ENCODE measurements around the gene PTRH1.

PTRH1 gene

DNA sequence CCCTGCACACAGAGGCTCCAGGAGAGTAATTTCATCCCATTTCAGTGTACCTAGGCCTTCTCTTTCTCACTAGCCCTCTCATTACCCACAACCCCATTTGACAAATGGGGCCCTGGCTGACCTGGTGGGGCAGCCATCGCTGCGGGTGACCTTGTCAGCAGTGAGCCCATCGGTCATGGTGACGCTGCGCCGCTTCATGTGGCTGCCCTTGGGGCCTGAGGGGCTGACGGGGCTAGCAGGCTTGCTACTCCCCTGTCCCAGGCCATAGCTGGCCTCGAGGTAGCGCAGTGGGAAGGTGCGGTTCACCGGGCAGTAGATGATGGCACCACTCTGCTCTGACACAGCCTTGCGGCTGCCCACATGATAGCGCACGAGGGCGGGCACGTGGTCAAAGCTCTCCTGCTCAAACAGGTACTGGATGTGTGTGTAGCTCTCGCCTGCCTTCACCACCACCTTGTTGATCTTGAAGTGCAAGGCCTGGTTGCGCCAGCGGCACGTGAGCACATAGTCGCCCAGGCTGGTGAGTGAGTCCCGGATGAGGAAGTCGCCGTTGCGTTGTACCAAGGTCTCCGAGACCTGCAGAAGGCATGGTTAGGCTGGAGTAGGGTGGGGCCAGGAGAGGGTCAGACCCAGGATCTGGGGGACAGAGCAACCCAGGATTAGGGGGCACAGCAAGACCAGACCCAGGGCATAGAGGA, 33.8 kb upstream of the PTRH1 start:
- Mint-ChIP-seq H3K27me3 (no peaks in the 10 kb centered on the region), H3K4me3 (no peak overlapping the region), H3K9me3 (ENCODE audit: low read depth) (no peaks in the 10 kb centered on the region), H3K36me3 (peaks cover 5% of the 10 kb centered on the region), H3K4me1 (ENCODE audit: low read depth) (peaks cover 30% of the 10 kb centered on the region), H3K27ac (no peak overlapping the region)

DNA sequence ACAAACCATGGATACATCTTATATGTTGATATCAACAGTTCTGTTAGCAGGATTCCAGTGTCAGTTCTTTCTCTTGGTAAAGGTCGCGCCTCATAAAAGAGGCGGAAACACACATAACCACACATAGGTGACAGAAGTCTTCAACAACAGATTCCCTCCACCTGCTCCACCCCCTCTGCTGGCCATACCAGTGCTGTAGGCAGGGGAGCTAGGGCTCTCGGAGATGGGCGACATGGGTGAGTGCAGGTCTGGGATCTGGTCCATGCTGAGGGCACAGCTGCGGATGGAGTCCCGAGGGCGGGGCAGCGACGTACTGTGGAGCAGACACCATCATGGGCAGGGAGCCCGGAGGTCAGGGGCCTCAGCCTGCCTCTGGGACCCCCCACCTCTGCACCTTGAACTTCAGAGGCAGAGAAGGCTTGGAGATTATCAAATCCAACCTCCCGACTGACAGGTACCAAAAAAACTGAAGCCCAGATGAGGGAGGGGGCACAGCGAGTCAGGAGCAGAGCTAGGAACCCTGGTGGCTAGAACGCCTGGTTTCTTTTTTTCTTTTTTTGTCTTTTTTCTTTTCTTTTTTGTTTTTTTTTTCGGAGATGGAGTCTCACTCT, 31.6 kb upstream of the PTRH1 start:
- H3K27me3 Mint-ChIP-seq, result no peaks in the 10 kb centered on the region
- peaks cover 5% of the 10 kb centered on the region for H3K36me3 Mint-ChIP-seq
- H3K9me3 Mint-ChIP-seq (ENCODE audit: low read depth), result no peaks in the 10 kb centered on the region
- peaks cover 30% of the 10 kb centered on the region for H3K4me1 Mint-ChIP-seq (ENCODE audit: low read depth)
- peak overlapping the region; percentile 68 for H3K27ac Mint-ChIP-seq
- H3K4me3 Mint-ChIP-seq, result peak overlapping the region; percentile 61

DNA sequence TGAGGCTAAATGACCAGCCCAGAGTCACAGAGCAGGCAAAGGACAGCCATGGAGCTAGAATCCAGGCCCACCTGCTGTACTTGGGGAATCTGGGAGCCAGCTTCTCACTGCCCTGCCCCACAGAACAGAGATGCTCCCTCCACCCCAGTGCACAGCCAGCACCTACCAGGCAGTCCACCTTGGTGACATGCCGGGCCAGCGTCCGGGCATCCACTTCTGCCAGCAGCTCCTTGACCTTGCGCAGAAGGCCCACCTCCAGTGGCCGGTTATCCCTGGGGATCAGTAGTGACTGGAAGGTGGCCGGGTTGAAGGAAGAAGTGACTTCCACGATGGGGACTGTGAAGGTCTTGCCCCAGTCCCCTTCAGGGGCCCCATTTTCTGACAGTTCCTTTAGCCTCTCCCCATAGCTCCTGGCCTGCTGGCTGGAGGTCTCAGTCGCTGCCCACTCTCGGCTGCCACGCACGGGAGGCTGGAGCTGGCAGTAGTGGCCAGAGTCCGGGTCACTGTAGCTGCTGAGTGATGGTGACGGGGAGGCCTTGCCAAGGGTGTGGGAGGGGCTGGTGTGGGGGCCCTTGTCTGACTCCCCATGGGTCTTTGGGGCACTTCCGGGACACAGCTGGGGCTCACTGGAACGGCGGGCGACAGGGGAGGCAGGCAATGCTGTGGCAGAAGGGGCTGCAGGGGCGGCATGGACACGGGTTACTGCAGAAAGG, 29.1 kb upstream of the PTRH1 start:
- Mint-ChIP-seq H3K4me1 (ENCODE audit: low read depth) (peaks cover 25% of the 10 kb centered on the region), H3K36me3 (no peaks in the 10 kb centered on the region), H3K9me3 (ENCODE audit: low read depth) (no peaks in the 10 kb centered on the region), H3K4me3 (no peak overlapping the region), H3K27me3 (no peaks in the 10 kb centered on the region), H3K27ac (peak overlapping the region; percentile 50)

DNA sequence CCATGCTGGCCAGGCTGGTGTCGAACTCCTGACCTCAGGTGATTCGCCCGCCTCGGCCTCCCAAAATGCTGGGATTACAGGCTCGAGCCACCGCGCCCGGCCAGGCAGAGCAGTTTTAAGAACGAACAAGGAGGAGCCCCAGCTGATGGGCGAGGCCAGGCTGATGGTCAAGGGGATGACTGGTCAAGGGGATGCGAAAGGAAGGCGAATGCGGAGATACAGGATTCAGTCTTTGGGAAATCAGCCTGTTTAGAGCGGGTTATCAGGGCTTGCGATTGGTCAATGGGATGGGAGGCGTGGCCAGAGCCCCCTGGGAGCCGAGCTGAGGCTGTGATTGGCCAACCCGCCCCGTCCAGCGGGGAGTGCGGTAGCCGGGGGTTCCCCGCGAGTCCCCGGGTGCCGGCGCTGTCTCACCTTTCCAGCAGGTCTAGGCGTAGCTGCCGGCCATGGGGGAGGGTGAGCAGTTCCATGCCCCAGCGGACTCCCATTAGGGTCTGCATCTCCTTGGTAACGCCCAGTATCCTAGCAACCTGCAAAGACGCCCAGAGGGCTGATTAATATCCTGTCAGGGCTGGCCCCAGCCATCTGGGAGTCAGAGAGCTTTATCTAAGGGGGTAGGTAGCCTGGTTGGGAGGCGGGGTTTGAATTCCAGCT, 27.1 kb upstream of the PTRH1 start:
- Mint-ChIP-seq H3K27ac (no peak overlapping the region), H3K9me3 (ENCODE audit: low read depth) (no peaks in the 10 kb centered on the region)

DNA sequence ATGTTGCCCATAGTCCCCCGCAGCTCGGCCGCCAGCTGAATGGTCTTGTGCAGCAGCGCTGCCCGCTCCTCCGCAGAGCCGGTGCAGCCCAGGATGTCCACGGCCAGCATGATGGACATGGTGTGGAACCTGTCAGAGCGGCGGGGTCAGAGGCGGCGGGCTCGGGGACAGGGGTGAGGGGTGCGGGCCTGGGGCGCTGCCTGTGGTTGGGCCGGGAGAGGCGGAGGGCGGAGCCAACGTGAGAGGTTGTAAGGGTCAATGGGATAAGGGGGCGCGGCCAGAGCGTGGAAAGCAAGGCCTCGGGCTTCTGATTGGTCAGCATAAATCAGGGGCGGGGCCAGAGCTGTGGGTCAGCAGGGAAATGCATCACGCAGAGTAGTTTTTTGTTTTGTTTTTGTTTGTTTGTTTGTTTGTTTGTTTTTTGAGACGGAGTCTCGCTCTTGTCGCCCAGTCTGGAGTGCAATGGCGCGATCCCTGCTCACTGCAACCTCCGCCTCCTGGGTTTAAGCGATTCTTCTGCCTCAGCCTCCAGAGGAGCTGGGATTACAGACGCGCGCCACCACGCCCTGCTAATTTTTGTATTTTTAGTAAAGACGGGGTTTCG, 26.5 kb upstream of the PTRH1 start:
- peaks cover 14% of the 10 kb centered on the region for H3K4me1 Mint-ChIP-seq (ENCODE audit: low read depth)
- H3K27ac Mint-ChIP-seq, result no peak overlapping the region
- H3K36me3 Mint-ChIP-seq, result no peaks in the 10 kb centered on the region
- H3K27me3 Mint-ChIP-seq, result no peaks in the 10 kb centered on the region
- no peaks in the 10 kb centered on the region for H3K9me3 Mint-ChIP-seq (ENCODE audit: low read depth)
- H3K4me3 Mint-ChIP-seq, result no peak overlapping the region

More for the DNA sequence above, 27.1 kb upstream of the PTRH1 start:
- Mint-ChIP-seq H3K4me3 (no peak overlapping the region), H3K36me3 (no peaks in the 10 kb centered on the region), H3K27me3 (no peaks in the 10 kb centered on the region), H3K4me1 (ENCODE audit: low read depth) (peaks cover 16% of the 10 kb centered on the region)

DNA sequence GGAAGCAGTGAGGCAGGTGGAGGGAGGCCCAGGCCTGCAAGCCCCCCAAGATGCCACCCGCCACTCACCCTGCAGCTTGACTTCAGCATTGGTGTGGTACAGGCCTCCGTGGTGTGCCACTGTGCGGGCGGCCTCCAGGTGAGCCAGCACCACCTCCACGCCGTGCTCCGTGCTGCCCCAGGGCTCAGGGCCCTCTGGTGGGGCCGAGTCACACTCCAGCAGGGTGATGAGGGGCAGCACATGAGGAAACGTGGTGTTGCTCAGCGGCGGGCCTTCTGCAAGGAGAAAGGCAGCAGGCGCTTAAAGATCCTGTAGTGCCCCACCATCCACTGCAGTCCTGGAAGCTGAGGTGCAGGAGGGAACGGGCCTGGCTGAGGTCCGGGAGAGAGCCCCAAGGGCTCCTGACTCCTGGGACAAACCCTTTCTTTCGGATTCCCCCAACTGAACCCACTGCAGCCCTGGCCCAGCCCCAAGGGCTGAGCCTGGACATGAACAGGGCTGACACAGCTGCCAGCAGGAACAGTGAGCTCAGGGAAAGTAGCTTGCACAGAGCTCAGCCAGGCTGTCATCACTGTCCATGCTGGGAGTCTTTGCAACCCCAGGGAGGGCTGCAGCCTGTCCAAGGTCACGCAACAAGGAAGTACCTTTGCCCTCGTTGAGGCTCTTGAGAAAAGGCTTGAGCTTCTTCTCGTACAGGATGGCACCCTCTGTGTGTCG, 24.3 kb upstream of the PTRH1 start:
- Mint-ChIP-seq H3K27me3 (no peaks in the 10 kb centered on the region), H3K4me3 (no peak overlapping the region), H3K4me1 (ENCODE audit: low read depth) (peaks cover 8% of the 10 kb centered on the region), H3K27ac (no peak overlapping the region), H3K36me3 (no peaks in the 10 kb centered on the region), H3K9me3 (ENCODE audit: low read depth) (no peaks in the 10 kb centered on the region)

DNA sequence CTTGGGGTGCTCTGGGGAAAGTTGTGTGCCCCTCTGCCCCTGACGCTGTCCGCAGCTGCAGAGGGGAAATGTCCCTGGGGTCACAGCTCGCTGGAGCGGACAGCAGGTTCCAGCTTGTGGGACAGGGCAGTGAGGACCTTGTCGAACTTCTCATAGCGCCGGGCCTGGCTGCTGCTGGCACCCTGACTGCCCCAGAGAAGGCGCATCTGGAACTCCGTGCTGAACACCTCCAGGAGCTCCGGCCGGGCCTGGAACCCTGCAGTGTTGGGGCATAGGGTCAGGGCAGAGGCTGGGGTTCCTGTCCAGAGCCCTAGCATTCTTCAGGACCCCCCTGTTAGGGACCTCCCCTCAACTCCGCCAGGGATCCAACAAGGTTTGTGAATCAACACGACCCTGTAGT, 23.2 kb upstream of the PTRH1 start:
- H3K4me3 Mint-ChIP-seq, result no peak overlapping the region
- H3K4me1 Mint-ChIP-seq (ENCODE audit: low read depth), result peaks cover 15% of the 10 kb centered on the region
- H3K36me3 Mint-ChIP-seq, result no peaks in the 10 kb centered on the region
- no peaks in the 10 kb centered on the region for H3K27me3 Mint-ChIP-seq
- H3K27ac Mint-ChIP-seq, result no peak overlapping the region
- no peaks in the 10 kb centered on the region for H3K9me3 Mint-ChIP-seq (ENCODE audit: low read depth)

DNA sequence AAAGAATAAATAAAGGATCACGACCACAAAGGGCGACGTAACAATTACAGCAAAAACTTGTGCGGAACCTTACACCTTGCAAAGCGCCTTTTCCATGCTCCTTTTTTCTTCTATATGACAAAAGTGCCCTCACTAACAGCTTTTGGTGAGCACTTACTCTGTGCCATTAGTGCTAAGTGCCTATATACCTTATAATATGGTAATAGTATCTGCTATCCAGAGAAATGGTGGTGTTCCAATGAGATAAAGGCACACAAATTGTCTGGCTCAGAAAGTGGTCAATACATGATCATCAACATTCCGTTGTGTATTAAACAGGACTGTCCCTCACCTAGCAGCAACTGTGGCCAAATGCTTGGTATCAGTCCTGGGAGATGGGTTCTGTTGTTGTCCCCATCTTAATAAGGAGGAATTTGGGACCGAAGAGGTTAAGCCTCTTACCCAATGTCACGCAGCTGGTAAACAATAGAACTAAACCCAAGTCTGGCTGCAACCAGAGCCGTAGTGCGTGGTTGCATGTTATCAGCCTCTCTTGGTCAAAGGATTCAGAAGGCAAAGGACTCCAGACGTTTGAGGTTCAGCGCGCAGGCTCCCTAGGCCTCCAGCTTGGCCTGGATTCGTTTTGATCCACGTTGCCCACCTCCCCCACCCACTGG, 20.2 kb upstream of the PTRH1 start:
- H3K9me3 Mint-ChIP-seq (ENCODE audit: low read depth), result no peaks in the 10 kb centered on the region
- H3K4me1 Mint-ChIP-seq (ENCODE audit: low read depth), result peaks cover 17% of the 10 kb centered on the region
- H3K36me3 Mint-ChIP-seq, result no peaks in the 10 kb centered on the region
- H3K27me3 Mint-ChIP-seq, result no peaks in the 10 kb centered on the region
- peak overlapping the region; percentile 89 for H3K27ac Mint-ChIP-seq
- H3K4me3 Mint-ChIP-seq, result peak overlapping the region; percentile 92

DNA sequence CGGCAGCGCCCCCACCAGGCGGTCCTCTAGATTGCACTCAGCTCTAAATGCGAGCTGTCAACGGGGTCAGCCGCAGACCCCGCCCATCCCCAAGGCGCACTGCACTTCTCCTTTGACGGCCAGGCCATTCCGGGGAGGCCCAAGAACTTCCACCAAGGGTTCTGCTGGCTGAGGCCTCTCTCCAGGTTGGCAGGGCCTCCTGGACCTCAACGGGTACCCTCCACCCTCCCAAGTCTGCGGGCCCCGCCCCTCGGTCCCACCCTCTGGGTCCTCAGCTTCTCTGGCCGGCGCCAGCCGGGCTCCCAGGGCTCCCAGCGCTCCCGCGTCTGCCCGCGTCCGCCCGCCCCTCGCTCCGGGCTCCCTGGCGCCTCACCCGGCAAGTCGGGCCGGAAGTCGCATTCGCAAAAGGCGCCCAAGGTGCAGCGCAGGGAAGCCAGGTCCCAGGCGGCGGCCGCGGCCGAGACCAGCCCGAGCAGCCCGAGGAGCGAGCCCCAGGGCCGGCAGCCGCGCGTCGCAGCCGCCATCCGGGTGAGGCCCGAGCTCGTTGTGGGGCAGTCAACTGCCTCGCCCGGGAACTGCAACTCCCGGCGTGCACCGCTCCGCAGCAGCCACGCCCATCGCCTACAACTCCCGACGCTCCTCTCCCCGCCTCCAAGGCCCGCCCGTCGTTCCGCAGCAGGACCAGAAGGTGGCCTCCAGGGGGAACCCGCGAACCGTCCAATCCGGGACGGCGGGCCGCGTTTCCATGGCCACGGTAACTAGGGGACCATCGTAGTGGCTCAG, 19.5 kb upstream of the PTRH1 start, which contains the start of gene TOR2A:
TSS of gene TOR2A (minus strand) at position 548 of the 783 bp plus-strand sequence. CDS start at position 524, 24 bp downstream.
- Mint-ChIP-seq H3K9me3 (ENCODE audit: low read depth) (no peaks in the 10 kb centered on the region), H3K4me3 (peak within 1 kb of the TSS; percentile 92), H3K27ac (peak within 1 kb of the TSS; percentile 89), H3K27me3 (no peaks in the 10 kb centered on the region), H3K4me1 (ENCODE audit: low read depth) (peaks cover 17% of the 10 kb centered on the region), H3K36me3 (no peaks in the 10 kb centered on the region)

DNA sequence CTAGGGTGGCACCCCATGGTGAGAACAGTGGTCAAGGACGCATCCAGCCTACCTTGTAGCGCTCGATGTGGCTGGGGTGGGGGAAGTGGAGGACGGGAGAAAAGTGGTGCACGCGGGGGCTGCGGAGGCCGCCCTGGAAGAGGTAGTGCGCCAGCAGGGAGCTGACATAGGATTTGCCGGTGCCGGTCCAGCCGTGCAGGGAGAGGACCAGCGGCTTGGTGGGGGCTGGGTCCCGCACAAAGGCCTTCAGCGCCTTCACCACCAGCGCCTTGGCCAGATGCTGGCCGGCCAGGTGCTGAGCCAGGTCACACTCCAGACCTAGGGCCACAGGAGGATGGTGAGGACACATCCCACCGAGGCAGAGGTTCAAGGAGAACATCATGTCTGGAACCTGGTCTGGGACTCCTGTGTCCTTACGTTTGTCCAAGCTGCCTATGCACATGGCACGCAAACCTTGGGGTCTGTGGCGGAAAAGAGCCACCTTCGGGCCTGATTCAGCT, 18.8 kb upstream of the PTRH1 start:
- H3K4me3 Mint-ChIP-seq, result peak overlapping the region; percentile 82
- peaks cover 17% of the 10 kb centered on the region for H3K4me1 Mint-ChIP-seq (ENCODE audit: low read depth)
- H3K27me3 Mint-ChIP-seq, result no peaks in the 10 kb centered on the region
- no peaks in the 10 kb centered on the region for H3K9me3 Mint-ChIP-seq (ENCODE audit: low read depth)
- H3K36me3 Mint-ChIP-seq, result no peaks in the 10 kb centered on the region
- peak overlapping the region; percentile 72 for H3K27ac Mint-ChIP-seq

DNA sequence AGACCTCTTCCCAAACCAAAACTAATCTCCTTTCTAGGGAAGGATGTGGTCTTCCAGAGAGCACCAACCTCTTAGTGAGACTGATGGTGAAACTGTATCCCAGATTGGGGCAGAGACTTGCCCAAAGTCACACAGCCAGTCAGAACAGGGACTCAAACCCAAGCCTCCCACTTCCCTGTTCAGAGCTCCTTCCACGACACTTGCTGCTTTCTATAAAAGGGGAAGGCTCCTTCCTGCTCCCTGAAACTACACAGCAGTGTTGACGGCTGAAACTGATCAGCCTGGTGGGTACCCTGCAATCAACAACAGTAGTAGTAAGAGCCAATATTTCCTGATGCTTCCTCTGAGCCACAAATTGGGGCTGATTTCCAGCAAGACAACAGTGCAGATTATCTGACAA, 18.2 kb upstream of the PTRH1 start:
- peaks cover 17% of the 10 kb centered on the region for H3K4me1 Mint-ChIP-seq (ENCODE audit: low read depth)
- no peaks in the 10 kb centered on the region for H3K36me3 Mint-ChIP-seq
- H3K27me3 Mint-ChIP-seq, result no peaks in the 10 kb centered on the region
- H3K4me3 Mint-ChIP-seq, result peak overlapping the region; percentile 82
- H3K9me3 Mint-ChIP-seq (ENCODE audit: low read depth), result no peaks in the 10 kb centered on the region
- no peak overlapping the region for H3K27ac Mint-ChIP-seq

DNA sequence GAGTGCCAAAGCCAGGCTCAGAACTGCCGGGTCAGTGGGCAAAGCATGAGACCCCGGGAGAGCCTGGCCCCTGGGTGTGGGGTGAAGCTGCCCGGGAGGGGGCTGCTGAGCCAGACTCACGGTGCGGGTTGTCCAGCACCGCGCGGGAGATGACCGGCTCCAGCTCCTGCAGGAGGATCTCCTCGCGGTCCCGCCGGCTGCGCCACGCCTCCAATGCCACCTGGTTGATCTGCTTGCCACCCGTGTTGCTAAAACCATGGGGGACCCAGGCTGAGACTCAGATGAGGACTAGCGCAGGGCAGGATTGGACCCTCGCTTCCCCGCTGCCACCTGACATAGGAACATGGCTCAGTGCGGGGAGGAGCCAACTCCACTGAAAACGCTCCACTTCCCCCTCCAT, 17.0 kb upstream of the PTRH1 start:
- Mint-ChIP-seq H3K4me3 (no peak overlapping the region), H3K27me3 (no peaks in the 10 kb centered on the region), H3K4me1 (ENCODE audit: low read depth) (peaks cover 17% of the 10 kb centered on the region), H3K9me3 (ENCODE audit: low read depth) (no peaks in the 10 kb centered on the region), H3K36me3 (no peaks in the 10 kb centered on the region), H3K27ac (no peak overlapping the region)

DNA sequence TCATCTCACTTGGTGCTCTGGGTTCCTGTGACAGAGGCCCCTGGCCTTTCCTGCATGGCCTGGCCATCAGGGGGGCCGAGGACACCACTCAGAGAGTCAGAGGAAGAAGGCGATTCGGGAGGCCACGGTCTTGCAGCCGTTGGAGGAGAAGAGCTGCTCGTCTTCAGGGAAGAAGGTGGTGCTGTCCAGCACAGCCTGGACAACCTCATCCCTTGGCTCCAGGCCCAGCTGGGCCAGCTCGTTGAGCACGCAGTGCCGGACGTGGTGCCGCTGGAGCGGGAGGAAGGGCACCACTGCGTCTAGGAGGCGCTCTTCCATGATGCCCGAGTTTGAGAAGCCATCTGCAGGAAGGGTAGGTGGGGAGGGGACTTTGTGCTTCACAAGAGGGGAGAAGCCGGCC, 16.5 kb upstream of the PTRH1 start:
- no peaks in the 10 kb centered on the region for H3K27me3 Mint-ChIP-seq
- H3K4me3 Mint-ChIP-seq, result no peak overlapping the region
- no peak overlapping the region for H3K27ac Mint-ChIP-seq
- H3K9me3 Mint-ChIP-seq (ENCODE audit: low read depth), result no peaks in the 10 kb centered on the region
- peaks cover 15% of the 10 kb centered on the region for H3K4me1 Mint-ChIP-seq (ENCODE audit: low read depth)
- H3K36me3 Mint-ChIP-seq, result no peaks in the 10 kb centered on the region
